HG03378 (cell line): ENCODE measurements around the gene CD86.

Source experiments
- ATAC-seq: cut with Tn5 transposase; IDR thresholded peaks from one replicate; pipeline ENCODE4 v1.9.1; 2021; ENCODE audit warnings: mild to moderate bottlenecking, moderate library complexity; ENCODE audit not compliant: unreplicated experiment

CD86 gene

DNA sequence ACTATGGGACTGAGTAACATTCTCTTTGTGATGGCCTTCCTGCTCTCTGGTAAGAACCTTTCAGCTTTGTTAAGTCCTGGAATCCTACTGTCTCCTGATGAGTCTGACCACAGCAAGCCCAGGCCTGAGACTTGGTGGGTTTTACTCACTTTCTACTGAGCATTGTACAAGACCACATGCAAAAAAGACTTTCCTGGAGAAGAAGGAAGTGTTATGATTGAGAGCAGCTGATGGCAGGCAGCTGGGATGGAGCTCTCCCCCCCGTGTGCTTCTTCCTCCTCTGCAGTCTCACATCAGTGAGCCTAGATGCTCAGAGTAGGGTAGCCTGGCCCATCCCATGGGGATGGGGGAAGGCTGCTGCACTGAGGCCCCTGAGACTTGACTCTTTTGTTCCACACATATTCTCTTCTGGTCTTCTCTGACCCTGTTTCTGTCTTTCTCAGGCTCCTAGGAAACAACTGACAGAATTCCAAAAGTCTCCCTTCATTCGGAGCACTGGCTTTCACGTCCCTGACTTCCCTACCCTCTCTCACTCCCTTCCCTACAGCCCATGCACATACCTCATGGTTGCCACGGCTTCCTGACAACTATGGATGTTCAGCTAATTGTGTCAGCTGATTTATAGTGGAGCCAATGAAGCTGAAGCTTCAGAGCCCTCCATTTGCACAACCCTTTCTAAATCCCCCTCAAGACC is 36.6 kb downstream of the CD86 start:
- peak; percentile 44 for ATAC-seq

DNA sequence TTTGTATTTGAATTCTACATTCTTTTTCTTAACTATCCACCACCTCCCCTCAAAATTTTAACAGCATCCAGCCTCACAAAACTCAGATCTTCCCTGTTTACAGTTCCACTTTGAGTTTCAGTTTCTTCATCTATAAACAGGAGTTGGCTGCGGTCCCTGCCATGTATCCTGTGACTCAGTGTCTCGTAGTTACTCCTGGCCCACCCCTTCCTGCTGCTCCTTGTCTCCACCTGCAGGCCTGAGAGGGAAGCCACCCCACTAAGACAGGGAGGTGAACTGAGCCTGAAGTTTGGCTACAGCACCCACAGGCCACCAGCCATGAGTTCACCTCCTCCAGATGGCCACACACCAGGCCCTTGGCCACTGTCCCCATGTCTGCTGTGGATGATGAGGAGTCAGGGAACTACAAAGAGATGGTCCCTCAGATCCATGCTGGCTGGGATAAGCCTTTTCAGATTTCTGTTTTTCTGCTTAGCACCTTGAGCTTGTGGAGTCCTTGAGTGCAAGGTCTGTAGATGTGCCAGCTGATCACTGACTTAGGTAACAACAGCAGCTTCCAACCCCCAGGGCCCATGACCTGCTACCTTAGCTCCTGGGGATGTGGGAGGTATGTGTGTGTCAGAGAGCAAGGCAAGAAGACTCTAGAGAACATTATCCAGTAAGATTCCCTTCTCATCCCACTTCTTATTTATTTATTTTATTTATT is 37.5 kb downstream of the CD86 start:
- ATAC-seq, result no peak

DNA sequence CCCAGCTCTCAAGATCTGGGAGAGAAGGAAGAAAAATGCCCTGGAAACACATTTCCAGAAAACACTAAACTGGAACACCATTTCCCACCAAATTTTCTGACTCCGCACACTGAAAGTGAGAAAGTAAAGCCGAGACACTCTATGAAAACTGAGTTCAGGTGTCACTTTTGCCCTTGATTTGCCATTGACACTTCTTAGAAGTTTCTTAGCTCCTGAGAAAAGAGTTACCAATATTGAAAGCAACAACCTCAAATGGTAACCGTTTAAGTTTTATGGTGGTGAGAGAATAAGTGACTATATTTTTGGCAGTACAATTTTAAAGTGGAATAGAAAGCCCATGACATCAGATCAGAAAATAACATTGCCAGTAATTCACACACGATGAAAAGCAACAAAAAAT is 39.0 kb downstream of the CD86 start:
- ATAC-seq, result peak; percentile 40

DNA sequence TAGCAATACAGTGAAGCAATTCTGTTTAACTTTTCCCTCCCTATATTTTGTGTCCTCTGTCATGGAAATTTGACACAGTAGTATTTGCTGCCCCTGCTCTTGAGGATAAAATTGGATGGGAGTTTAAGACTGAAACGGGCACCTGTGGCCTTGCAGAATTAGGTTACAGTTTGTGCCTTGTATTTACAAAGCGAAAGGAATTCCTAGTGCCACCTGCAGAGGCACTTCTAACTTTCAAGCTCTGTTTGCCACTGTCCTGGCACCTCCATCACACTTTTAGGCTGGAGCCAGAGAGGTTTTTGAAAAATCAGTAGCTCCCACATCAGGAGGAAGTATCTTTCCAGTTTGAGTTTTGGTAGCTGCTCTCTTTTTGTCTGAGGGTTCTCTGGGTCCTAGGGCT is 39.5 kb downstream of the CD86 start:
- no peak for ATAC-seq

DNA sequence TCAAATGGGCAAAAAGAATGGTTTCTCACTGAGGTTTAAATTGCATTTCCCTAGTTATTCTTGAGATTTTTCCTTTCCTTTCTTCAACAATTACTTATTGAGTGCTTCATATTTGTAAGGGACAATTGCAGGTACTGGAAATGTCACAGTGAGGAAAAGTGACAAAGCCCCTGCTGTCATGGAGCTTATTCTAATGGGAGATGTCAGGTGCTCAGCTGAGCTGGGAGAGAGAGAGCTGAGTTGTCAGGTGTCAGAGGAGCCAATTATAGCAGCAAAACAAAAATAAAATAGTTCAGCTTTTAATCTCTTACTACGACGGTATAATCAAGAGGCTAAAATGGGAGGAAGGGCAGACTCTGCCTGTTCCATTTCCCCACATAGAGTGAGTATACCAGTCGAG is 42.0 kb downstream of the CD86 start:
- ATAC-seq, result no peak

DNA sequence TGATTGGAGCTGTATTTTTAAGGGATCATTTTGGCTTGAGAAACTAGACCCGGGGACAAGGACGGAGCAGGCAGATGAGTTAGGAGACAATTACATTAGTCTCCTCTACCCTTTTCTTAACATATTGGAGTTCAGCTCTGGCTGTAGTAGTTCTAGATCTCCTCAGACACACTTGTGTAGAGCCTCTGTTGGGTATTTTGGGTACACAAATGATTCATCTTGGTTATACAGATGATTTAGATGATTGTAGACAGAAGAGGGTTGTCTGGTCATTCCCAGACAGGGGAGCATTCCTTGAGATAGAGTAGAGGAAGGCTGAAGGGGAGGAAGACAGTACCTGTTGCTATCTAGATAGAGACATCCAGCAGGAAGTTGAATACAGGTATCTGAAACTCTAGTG is 43.4 kb downstream of the CD86 start:
- no peak for ATAC-seq

DNA sequence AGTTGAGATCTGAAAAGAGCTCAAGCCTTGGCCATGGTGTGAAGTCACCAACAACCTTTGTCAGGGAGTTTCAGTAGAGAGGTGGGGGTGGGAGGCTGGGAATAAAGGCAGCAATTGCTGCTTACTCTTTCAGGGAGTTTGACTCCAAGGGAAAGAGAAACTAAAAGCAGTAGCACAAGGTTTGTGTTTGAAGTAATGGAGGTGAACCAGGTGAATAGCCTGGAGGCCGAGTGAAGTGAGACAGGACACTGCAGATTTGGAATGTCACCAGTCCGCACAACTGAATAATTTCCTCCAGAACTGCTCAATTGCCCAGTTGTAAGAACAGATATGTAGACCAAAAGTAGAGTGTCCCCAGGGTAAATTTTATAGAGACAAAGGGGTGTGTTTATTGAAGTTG is 44.1 kb downstream of the CD86 start:
- no peak for ATAC-seq

DNA sequence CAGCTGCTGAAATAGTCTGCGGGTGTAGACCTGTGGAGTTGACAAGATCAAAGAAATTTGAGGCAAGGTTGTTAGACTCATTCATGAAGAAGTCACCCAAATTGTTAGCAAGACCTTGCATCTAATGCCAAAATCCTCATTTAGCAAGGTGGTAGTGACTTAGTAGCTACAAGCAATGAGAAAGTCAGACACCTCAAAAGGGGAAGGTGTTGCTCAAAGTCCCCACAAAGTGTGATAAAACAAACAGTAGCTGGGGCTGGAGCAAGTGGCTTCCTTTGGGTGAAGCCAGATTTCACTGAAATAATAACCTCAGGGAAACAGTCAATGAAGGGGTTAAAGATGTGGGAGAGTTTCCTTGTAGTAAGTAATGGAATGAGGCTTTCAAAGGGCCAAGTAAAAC is 44.9 kb downstream of the CD86 start:
- no peak for ATAC-seq

DNA sequence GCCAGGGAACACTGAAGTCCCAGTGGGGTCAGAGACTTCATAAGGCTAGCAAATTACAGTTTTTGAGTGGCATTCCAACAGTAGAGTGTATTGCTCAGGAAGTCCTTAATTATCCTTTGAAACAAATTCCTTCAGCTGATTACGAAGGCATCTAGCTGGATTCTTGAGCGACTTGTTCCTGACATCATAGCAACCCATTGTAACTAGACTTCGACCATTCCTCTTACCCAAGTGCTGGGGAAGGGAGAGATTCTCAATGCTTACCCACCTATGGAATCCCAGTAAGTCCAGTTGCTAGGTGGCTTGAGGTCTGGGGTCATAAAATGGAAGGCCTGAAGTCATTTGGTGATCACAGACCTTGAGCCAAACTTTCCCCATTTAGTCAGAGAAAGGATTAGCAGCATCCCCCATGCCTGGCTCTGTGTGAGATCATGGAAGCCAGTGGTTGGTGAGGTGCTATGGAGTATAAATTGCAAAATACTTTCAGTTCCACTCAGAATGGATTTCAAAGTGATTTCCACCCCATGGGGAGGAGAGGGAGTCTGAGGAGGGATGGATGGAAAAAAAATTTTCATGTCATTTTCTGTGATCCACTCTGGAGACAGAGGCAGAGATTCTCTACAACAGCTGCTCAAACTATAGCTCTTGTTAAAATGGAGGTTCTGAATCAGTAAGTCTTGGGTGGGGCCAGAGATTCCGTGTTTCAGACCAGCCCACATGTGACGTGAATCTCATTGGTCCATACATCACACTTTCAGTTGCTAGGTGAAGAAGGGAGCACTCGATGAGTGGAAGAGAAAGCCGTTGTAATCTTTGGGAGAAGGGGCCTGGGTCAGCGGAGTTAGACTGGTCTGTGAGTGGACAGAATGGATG is 45.7 kb downstream of the CD86 start:
- no peak for ATAC-seq

DNA sequence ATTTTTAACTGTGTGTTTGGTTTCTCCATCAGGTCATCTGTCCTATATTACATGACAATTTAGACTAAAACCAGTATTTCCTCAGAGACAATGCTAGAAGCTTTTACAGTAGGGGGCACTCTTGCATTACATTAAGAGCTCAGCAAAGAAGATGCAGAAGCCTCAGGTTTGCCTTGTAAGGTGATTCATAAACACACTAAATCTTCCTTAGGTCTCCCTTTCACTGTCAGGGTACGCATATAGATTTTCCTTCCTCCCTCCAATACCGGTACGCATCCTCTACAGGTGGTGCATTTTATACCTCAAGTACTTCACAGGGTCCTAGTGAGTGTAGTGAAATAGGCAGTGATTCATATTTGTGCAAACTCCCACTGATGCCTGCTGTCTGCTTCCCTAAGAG is 46.5 kb downstream of the CD86 start:
- peak; percentile 51 for ATAC-seq

DNA sequence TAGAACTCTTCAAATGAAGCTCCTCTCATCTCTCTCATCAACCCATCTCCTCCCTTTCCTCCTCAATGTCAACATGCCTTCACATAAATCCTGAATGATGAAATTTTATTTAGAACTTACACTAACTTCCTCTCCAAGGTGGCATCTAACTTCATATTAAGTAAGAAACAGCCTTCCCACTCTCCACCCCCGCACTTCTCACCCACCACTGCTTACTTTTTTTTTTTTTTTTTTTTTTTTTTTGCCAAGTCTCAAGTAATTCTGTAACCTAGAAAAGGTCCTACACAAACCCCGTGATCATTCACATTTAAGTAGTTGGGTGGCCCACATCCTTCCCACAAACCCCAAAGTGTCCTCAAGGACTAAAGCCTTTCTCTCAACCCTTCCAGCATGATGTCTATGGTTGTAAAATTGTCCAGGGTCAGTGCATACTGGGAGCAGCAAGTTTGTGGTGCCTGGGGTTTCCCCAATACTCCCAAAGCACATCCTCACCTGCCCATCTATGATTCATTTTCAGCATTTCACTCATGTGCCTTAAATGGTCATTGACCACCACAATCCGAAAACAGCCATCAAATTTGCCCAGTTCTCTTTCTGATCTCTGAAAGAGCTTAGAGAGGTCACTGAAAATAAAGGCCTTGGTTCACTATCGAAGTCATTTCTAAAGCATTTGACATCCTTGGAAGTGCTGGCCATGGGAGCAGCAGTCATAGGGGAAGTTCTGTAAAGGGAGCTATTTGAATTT is 47.2 kb downstream of the CD86 start:
- peak; percentile 48 for ATAC-seq

DNA sequence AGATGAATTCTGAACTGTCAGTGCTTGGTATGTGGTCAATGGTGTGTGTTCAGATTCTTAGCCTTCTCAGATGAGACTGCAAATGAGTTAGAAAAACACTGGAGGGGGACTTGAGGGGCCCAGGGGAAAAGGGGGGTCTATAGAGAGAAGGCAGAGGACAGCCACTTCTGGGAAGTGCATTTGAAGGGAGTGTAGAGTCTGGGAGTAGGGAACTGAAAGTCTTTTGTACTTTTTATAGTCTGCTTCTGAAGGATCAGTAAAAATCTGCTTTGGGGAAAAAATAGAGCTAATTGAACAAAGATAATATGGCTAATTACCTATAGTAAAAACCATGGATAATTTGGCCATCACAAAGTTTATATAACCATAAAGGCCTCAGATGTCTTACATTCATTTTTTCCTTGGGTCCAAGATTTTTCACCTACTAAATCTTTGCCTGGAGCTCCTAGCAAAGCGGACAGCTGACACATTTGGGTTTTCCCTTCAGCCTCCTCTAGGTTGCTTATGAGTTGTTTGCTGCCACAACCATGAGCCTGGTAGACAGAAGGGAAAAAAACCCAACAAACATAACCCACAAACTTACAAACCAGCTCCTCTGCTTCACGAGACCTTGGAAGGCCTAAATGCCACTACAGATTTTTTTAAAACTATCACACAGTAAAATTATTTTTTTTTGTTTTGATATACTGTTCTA is 48.8 kb downstream of the CD86 start:
- no peak for ATAC-seq

DNA sequence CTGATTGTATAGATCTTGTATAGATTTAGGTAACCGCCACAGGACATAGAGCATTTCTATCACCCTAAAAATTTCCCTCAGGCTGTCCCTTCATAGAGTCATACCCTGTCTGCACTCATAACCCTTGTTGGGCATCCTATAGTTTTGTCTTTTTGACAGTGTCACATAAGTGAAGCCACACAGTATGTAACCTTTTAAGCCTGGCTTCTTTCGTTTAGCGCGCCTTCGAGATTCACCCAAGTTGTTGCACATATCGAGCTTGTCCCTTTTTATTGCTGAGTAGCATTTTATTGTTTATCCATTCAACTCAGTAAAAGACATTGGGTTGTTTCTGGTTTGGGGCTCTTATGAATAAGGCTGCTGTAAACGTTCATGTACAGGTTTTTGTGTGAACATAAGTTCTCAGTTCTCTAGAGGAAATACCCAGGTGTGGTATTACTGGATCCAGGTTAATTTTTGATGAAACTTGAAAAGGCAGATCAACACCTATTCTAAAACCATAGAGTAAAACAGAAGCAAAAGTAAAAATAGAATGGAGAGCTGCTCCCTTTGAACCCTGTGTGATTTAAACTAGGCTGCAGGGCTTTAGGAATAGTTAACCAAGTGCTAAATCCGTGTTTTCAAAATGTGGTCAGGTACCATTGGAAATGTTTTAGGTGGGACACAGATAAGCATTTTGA is 49.5 kb downstream of the CD86 start:
- ATAC-seq, result peak; percentile 29

DNA sequence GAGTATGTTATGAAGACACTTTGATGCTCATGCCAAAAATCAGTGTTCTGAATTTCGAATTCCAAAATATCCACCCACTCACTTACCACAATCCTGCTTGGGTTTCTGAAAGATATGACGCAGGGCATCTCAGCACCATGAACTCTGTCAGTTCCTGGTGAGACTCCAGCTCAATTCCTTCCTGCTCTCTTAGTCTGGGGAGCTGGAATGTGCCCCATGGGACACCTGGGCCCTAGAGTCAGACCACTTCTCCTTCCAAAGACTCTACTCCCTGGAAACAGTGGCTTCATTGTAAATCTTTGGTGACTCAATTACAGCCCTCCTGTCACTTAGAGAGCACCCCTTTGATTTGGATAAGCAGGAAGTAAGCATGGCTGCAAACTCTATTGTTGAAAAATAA is 50.5 kb downstream of the CD86 start:
- ATAC-seq, result no peak

DNA sequence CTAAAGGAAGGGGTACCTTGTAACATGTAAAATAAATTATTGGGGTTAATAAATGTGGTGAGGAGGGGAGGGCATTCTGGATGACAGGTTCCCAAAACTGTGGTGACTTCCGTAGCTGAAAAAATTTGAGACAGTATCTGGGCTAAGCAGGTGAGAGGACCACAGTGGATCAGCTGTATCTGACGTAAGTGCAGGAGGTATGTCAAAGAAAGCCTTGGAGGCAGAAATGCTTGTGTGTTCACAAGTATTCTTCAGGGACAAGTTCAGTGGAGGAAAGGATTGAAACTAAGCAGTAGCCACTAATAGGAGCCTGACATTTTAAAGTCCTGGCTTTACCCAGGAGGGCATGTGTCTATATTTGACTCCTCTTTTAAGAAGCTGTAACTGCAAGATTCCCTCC is 52.0 kb downstream of the CD86 start:
- ATAC-seq, result no peak

DNA sequence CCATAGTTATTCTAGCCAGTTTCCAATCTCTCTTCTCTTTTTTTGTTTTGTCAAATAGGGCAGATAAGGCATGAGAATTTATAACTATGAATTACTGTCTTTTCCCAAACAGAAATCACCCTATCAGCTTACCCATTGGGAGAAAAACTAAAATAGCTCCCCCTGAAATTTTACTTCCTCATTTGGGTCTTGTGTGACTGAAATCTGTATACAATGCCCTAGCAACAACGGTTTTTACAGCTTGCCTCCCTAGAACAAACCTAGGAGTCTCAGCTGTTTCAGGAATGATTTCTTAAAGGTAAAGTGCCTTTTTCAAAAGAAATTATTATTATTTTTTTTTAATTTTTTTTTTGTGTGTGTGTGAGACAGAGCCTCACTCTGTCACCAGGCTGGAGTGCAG is 56.8 kb downstream of the CD86 start:
- ATAC-seq, result no peak

DNA sequence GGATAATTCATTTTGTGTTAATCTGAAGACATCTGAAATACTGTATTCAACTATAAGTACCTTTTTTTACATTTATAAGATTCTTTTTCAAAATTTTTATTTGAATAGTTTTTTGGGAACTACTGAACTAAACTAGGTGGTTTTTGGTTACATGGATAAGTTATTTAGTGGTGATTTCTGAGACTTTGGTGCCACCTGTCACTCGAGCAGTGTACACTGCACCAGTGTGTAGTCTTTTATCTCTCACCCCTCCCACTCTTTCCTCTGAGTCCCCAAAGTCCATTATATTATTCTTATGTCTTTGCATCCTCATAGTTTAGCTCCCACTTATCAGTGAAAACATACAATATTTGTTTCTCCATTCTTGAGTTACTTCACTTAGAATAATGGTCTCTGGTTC is 57.6 kb downstream of the CD86 start:
- no peak for ATAC-seq

DNA sequence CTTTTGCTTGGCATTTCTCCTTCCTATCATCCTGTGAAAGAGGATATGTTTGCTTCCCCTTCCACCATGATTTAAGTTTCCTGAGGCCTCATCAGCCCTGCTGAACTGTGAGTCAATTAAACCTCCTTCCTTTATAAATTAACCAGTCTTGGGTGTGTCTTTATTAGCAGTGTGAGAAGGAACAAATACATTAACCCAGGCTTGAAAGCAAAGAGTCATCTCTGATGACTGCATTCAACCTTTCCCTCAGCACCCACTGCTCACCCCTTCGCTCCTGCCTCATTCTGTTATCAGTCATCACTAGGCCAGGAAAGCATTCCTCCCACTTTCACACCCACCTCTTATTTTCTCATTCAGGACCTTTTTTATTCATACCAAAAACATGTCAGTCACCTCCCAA is 68.7 kb downstream of the CD86 start:
- no peak for ATAC-seq

DNA sequence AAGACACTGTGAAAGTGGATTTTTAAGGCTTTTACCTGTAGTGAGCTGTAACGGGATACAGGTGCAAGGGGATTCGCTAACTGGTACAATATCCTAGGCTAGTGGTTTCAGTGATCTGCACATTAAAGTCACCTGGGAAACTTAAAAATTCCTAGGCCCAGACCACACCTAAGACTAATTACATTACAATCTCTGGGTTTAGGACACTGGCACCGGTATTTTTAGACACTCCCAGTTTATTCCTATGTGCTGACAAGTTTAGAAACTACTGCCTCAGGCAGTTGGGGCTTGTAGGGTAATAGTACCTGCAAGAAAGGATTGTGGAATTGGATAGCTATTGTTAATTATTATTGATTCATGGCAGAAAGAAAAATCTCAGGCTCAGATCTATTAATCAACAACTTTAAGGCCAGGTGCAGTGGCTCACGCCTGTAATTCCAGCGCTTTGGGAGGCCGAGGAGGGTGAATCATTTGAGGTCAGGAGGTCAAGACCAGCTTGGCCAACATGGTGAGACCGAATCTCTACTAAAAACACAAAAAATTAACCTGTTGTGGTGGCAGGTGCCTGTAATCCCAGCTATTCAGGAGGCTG is 77.9 kb downstream of the CD86 start:
- no peak for ATAC-seq

DNA sequence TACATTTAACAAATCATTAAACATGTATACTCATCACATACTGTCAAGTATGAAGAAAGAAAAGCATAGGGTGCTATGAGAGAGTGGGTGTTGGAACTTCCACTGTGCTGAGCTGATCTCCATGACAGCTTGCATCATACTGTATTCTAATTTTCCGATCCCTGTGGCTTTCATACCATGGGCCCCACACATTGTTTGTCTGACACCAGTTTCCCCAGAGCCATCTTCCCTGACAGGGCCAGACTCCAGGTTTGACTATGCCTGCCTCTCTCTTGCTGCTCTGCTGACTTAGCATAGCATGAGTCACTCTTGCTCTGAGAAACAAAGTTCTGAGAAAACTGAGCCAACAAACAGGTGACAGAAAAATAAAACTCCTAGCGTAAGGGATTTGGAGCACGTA is 91.3 kb downstream of the CD86 start:
- ATAC-seq, result peak; percentile 90
